GM21717 (cell line): Measurements from ENCODE around the gene PREPL.
"Not testable (repeated sequence)": the region's sequence is repeated elsewhere in the genome, so short reads cannot be mapped to it uniquely, and the experiment has no call there.

Source experiments
- ATAC-seq: cut with Tn5 transposase; IDR thresholded peaks from one replicate; pipeline ENCODE4 v1.9.1; 2021; ENCODE audit warnings: mild to moderate bottlenecking, moderate library complexity; ENCODE audit not compliant: unreplicated experiment

Gene PREPL

DNA sequence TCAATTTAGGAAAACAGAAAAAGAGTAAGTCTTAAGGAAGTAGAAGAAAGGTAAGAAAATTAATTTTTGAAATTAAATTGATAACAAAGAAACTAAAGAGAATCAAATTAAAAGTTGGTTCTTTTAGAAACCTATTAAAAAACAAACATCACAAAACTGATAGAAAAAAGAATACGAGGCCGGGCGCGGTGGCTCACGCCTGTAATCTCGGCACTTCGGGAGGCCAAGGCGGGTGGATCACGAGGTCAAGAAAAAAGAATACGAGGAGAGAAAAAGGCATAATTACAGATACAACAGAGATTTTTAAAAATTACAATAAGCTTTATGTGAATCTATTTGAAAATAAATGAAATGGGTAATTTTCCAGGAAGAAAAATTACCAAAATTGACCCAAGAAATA lies 11.8 kb downstream of the PREPL start:
- ATAC-seq, result no peak

DNA sequence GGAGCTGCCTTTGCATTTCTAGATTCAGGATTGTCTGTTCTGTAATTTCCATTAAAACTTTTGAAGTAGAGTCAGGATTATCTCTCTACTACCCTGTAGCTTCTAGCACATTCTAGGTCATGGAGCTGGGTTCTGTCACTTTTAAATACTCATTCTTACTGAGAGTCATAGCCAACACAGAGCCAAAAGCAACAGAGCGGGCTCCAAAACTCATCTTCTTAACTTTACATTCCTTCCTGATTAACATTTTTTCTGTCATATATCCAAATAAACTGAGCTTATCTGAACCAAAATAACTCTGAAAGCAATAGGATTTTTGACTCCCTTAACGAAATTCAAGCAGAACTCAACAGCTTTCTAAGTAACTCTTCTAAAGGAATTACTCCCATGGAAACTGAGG lies 12.9 kb downstream of the PREPL start:
- no peak for ATAC-seq

DNA sequence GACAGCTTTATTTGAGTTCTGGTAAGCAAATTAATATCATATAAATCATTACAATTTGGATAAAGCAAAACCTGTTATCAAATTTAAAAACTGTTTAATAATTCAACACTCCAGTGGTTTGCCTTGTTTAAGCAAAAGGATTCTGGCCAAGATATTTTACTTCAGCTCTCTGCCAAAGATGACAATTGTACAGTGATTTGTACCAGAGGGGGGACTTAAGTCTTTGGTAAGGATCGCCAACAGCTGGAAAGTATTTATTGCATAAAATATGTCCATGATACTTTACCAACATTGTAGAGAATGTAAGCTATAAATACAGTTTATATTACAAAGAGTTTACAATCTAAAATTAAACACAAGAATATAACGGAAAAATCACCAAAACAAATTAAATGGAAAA lies 13.8 kb downstream of the PREPL start:
- ATAC-seq, result no peak

DNA sequence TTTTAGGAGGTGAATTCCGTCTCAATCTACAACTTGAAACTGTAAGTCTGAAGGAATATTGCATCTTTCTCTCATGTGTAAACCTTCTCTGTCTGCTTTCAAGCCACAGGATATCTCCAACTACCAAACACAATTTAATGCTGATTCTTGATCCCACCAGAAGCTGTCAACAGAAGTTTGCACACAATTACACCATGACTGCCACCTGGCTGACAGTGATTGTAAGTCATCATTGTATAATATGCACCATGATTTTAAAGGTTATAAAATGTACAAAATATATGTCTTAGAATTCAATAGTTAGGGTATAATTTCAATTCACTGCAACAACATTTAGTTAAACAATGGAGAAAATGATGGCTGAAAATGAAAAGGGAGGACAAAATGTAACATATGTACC lies 18.4 kb downstream of the PREPL start:
- no peak for ATAC-seq

DNA sequence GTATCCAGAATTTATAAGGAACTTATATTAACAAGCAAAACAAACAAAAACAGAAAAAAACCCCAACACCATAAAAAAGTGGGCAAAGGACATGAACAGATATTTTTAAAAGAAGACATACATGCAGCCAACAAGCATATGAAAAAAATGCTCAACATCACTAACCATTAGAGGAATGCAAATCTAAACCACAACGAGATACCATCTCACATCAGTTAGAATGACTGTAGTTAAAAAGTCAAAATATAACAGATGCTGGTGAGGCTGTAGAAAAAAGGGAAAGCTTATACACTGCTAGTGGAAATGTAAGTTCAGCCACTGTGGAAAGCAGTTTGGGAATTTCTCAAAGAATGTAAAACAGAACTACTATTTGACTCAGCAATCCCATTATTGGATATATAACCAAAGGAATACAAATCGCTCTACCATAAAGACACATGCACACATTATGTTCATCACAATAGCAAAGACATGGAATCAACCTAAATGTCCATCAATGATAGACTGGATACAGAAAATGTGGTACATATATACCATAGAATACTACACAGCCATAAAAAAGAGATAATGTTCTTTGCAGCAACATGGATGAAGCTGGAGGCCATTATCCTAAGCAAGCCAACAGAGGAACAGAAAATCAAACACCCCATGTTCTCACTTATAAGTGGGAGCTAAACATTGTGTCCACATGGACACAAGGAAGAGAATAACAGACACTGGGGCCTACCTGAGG lies 25.3 kb downstream of the PREPL start:
- no peak for ATAC-seq

DNA sequence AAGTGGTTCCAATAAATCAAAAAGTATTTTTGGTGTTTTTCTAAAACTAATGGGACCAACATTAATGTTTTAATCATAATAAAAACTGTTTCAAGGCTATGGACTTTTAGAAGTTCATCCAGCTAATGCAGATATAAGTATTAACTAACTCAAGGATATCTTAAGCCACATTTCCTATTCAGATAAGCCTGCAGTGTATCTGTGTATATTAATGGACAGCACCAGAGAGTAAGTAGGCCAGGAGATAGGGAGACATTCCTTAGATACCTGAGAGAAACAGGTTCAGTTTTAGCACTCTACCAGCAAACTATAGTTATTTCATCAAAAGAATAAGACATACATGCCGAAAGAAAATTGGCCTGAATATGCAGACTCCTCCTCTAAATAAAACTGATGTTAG lies 27.3 kb downstream of the PREPL start:
- ATAC-seq, result no peak

DNA sequence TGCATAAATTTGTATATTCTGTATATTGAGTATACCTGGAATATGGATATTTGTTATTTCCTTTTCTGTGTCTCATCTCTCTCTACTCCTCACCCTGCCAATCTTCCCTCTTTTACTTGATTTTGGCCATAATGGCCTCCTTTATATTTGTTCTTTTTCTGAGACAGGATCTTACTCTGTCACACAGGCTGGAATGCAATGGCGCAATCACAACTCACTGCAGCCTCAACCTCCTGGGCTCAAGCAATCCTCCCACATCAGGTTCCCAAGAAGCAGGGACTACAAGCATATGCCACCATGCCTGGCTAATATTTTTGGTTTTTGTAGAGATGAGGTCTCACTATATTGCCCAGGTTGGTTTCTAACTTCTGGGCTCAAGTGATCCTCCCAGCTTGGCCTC lies 30.5 kb downstream of the PREPL start:
- no peak for ATAC-seq

DNA sequence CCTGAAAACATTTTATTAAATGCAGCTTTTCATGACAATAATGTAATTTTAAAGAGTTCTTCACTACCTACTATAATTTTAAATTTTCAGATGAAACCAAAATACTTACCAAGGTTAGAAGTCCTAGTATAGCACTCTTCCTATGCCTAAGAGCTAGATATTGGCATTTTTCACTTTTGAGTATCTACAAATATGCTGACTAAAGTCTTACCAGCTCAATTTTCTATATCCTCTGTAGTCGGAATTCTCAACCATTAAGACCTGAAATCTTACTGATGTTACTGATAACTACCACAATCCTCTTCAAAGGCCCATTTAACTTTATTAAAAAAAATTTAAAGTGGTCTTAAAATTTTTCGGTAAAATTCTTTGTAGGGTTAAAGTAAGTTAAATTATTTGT lies 32.0 kb downstream of the PREPL start:
- ATAC-seq, result no peak

DNA sequence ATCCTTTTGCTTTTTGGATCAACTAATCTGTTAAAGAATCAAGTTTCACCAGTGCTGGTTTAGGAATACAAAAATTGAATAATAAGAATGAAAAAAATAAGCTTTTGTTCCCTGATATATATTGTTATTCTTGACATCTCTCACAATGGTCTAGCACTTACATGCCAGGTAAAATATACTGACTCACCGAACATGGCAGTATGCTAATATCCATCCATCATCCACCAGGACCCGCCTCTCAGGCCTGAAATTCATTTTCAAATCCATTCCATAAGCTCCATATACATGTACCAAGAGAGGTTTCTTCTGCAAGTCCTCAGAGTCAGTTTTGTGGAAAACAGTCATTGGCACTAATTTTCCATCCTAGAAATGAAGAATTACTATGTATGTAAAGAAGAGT lies 32.5 kb downstream of the PREPL start:
- no peak for ATAC-seq

DNA sequence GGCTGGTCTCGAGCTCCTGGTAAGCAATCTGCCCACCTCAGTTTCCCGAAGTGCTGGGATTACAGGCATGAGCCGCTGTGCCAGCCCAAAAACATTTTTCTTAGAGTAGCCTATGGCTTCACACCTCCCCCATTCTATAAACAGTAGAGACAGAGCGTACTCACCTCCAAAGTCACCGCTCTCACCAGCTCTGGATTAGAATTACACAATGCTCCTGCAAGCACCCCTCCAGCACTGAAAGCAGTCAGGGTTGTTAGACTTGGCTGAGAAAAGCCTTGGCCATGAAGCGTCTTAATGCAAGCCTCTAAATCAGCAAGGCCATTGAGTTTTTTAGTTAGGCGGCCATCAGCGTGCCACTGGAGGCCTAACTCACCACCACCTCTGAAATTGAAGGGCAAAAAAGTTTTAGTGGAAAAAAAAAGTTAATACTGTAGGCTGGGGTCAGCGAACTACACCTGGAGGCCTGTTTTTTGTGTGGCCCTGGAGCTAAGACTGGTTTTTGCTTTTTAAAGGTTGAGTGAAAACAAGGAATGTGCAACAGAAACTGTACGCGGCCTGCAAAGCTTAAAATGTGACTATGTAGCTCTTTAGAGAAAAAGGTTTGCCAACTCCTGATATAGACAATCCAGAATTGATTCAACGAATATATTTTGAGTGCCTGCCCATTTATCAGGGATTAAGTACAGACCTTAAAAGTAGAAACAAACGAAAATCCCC lies 34.6 kb downstream of the PREPL start:
- ATAC-seq, result no peak

DNA sequence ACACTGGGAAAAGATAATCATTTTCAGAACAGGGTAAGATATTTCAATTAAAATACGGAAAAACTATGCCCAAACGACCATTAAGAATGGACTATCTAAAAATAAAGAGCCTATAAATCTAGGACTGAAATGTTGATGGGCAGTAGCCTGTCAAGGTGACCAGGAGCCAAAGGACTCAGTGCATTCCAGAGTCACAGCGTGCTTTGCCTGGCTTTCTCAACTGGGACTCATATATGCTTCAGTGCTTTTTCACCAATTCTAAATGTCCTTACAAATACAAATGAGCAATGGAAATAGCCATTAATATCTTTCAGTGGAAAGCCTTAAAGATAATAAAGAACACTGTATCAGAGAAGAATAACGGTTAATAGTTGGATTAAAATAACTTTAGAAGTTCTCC lies 35.4 kb downstream of the PREPL start:
- no peak for ATAC-seq

DNA sequence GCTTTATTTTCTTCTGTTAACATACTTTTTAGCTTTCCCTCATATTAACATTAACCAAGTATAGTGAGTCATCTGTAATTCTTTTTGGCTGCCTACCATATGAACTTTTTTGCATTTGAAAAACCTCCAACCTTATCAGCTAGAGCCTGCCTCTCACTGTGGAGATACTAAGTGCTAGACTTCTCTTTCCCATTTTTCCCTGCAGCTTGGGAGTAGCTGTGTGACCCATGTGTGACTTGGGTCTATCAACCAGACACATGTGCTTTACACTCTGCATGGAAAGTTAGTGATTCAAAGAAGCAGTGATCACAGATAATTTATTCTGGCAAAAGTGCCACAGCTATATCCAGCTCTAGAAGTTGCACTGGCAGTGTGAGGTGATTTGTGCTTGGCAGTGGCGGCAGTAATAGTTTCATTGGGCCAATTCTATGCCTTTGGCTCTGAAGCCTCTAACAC lies 36.3 kb downstream of the PREPL start:
- ATAC-seq, result no peak

DNA sequence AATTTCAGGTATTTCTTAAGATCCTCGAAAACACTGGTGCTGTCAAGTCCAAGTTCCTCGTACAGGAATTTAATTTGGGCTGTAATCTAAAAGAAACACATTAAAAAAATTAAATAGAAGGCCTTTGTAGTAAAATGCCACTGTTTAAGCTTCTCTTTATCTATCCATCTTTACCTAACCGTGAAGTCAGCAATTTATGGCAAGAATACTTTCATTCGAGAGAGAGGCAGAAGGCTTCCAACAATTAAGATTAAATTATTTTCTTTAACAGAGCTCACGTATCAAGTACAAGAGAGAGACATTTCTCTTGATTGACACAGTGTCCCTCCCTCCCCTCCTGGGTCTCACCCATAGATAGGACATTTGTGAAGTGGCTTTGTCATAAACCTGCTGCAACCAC lies 39.9 kb downstream of the PREPL start:
- ATAC-seq, result no peak

DNA sequence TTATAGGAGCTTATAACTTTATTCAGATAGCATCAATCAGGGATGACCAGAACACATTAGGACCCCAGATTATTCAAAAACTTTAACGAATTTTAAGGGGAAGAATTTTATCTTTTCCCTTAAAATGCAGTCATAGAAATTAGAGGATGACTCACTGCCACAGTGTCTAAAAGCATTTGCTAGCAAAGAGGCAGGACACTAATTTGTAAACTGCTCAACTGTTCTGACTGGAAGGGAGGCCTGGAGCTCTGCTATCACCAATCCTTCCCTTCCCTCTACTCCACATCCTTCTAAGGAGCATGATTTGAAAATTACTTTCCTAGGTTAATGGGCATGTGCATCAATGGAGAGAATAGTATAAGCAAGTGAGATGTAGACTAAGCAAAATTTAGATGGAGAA lies 40.5 kb downstream of the PREPL start:
- ATAC-seq, result no peak

DNA sequence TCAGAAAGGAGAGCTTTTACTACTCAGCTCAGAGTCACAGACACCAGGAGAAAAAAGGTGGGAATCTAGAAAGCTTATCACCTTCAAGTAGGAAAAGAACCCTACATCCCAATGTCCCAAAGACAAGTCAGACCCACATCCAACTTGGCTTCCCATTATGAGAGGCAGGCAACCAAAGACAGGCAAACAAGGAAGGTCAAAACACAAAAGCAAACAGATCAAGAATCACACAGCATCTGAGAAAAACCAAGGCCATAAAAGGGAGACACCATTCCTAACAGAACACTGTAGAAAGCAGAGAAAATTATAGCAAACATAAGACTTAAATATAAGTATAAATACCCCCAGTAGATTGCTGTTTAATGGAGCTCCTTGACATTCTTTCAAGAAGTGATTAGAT lies 45.3 kb downstream of the PREPL start:
- no peak for ATAC-seq

DNA sequence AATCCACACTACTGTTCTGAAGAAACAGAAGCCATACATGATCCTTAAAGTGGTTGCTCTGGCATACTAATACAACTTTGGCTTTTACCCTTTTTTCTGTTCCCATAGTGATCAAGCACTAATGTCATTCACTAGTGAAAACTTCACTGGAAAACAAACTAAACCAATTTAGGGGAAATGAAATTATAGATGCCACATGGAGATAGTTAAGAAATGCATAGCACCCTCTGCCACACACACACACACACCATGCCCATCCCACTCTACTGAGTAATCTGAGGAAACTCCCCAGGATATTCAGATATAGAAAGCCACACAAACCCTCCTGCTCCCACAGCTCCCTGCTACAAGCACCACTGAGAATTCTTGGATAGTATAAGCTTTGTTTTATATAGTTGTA lies 46.9 kb downstream of the PREPL start:
- no peak for ATAC-seq

DNA sequence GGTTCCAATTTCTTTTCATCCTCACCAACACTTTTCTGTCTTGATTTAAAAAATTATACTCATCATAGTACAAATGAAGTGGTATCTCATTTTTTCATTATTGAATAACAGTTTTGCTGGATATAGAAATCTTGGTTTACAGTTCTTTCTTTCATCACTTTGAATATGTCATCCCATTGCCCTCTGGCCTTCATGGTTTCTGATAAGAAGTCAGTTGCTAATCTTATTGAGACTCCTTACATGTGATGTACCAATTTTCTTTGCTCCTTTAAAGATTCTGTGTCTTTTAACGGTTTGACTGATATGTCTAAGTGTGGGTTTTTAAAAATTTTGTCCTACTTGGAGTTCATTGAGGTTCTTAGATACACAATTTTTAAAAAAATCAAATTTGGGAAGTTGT lies 51.0 kb downstream of the PREPL start:
- ATAC-seq, result no peak

DNA sequence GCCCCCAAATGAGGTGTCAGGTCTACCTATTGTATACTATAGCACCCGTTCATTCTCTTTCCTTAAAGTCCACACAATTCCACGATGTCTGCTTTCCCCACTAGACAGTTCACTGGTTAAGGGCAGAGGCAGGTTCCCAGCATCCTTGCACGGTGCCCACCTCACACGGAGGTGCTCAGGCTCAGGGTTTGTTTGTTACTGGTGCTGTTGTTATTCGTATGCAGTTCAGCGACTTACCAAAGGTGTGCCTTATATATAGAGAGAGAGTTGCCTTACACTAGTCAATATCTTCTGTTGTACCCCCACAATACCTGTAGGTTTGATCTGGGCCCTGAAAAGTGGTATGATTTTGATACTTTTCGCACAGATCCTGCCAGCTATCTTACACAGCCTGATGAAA lies 55.4 kb downstream of the PREPL start:
- no peak for ATAC-seq

DNA sequence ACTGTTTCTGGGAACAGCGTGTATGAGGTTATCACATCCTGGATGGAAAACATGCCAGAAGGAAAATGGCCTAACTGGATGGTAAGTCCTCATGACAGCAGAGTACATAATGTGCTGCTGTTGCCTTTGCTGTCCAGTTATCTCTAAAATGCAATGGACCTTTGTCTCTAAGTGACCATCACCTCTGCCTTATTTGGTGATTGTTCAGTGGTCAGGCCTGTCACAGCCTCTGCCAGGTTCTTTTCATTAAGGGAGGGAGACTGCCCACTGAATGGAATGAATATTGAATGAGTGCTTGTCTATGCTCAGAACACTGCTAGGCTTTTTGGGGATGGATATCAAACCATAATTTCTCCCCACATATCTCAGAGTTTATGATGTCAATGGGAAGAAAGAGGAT lies 57.0 kb downstream of the PREPL start:
- no peak for ATAC-seq

DNA sequence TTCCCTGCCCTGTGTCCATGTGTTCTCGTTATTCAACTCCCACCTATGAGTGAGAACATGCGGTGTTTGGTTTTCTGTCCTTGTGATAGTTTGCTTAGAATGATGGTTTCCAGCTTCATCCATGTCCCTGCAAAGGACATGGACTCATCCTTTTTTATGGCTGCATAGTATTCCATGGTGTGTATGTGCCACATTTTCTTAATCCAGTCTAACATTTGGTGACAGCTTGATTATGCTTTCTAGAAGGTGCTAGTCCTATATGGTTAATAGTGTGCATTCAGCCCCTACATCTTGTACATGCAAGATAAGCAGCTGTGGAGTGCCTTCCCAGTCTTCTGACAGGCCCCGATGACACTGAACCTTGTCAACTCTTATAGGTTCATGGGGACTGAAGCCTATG lies 57.5 kb downstream of the PREPL start:
- ATAC-seq, result not testable (repeated sequence)

DNA sequence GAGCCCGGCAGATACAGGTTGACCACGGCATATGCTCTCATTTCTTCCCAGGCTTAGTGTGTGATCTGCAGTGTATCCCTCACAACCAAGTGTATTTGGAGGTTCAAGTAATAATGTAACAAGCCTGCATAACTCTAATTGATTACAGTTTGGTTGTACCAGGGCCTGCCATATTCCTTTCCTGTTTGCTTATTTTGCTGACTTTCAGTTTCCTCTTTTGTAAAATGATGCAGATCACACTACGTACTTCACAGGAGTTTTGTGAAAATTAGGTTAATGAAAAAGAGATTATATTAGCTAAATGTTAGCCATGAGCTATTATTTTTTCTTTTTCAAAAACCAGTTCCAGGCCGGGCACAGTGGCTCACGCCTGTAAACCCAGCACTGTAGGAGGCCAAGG lies 60.2 kb downstream of the PREPL start:
- no peak for ATAC-seq

DNA sequence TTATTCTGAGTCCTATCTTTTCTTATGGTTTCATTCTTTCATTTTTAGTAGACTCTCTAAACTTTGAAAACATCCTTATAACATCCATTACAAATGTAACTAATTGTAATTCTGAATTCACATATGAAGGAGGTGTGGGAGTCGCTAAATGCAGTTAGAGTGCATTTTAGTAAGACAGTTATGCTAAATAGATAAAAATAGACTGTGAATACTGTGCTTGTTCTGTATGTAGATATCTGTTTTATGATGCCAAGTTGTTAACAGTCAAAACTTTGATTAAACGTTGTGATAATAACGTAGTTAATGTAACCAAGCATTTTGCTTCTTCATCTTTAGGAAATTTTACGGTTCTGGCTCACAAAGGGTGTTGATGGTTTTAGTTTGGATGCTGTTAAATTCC lies 61.7 kb downstream of the PREPL start:
- no peak for ATAC-seq

DNA sequence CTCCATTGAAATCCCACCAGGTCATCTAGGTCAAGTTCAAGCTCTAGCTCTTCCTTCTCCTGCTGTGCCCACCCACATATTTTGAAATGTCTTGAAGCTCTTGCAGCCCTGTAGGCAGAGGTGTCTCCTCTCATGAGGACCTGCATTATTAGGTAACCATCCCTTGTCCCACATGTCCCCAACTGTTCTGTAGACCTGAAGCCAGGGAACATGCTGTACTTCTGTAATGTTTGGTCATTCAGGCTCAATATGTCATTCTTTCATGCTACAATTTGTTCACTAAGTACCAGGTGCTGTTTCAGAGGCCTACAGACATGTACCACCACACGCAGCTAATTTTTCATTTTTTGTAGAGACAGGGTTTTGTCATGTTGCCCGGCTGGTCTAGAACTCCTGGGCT lies 63.9 kb downstream of the PREPL start:
- ATAC-seq, result no peak
